Activated naive CD4-positive, alpha-beta T cell (primary cell): ENCODE data around the gene NEK4.

Experiments
- DNase-seq, 4 experiments: peaks; one replicate each; lab custom pipeline; 2025; lab: John Stamatoyannopoulos, UW

Gene NEK4

GRCh38 chr3:52663098-52663497, 107.6 kb downstream of the NEK4 start:
- DNase-seq = no peak

- DNase-seq = no peak
These were observed 110.7 kb downstream of the NEK4 start for GRCh38 chr3:52660046-52660445.
